Activated CD4-positive, alpha-beta T cell treated with anti-CD3 and anti-CD28 coated beads, Interleukin-2, amount 50 U/mL, for 1 hour (primary cell): ENCODE results near the gene TSHZ2.
"Not testable (repeated sequence)": the region's sequence is repeated elsewhere in the genome, so short reads cannot be mapped to it uniquely, and the experiment has no call there.

Source experiments
- DNase-seq: peaks from one replicate; pipeline ENCODE4 v3.0.0-alpha.2; 2020

The TSHZ2 gene

GRCh38 chr20:53438368-53438767 is 466.2 kb downstream of the TSHZ2 start:
- DNase-seq = no peak

GRCh38 chr20:53439046-53439445 is 466.9 kb downstream of the TSHZ2 start:
- no peak for DNase-seq

- no peak for DNase-seq
Observed at GRCh38 chr20:53439616-53440015, 467.5 kb downstream of the TSHZ2 start.

GRCh38 chr20:53444401-53445149 is 472.4 kb downstream of the TSHZ2 start:
- no peak for DNase-seq

- no peak for DNase-seq
Observed at GRCh38 chr20:53445321-53445731, 473.2 kb downstream of the TSHZ2 start.

- no peak for DNase-seq
Observed at GRCh38 chr20:53445932-53446331, 473.8 kb downstream of the TSHZ2 start.

GRCh38 chr20:53447316-53447715 is 475.2 kb downstream of the TSHZ2 start:
- DNase-seq = no peak

- DNase-seq = no peak
Observed at GRCh38 chr20:53448426-53448825, 476.3 kb downstream of the TSHZ2 start.

GRCh38 chr20:53448875-53449274 is 476.7 kb downstream of the TSHZ2 start:
- DNase-seq = no peak

GRCh38 chr20:53453076-53453475 is 480.9 kb downstream of the TSHZ2 start:
- no peak for DNase-seq

GRCh38 chr20:53454675-53455276 is 482.6 kb downstream of the TSHZ2 start:
- DNase-seq = no peak

GRCh38 chr20:53463101-53463972 is 491.2 kb downstream of the TSHZ2 start:
- DNase-seq = no peak

GRCh38 chr20:53466279-53466678 is 494.1 kb downstream of the TSHZ2 start:
- no peak for DNase-seq

- no peak for DNase-seq
Observed at GRCh38 chr20:53468587-53468986, 496.4 kb downstream of the TSHZ2 start.

- not testable (repeated sequence) for DNase-seq
Observed at GRCh38 chr20:53472859-53473258, 500.7 kb downstream of the TSHZ2 start.

- DNase-seq = no peak
Observed at GRCh38 chr20:53480913-53481312, 508.8 kb downstream of the TSHZ2 start.

GRCh38 chr20:53487461-53488200 is 515.5 kb downstream of the TSHZ2 start:
- no peak for DNase-seq

- no peak for DNase-seq
Observed at GRCh38 chr20:53488775-53489272, 516.7 kb downstream of the TSHZ2 start.

GRCh38 chr20:53489528-53489927 is 517.4 kb downstream of the TSHZ2 start:
- DNase-seq = no peak

GRCh38 chr20:53490620-53491019 is 518.5 kb downstream of the TSHZ2 start:
- DNase-seq = no peak

- DNase-seq = no peak
Observed at GRCh38 chr20:53491462-53491861, 519.3 kb downstream of the TSHZ2 start.

- DNase-seq = no peak
Observed at GRCh38 chr20:53492212-53492611, 520.1 kb downstream of the TSHZ2 start.
